Hepatocyte (in vitro differentiated cells): ENCODE results near the gene MASP1.

Experiments
- CTCF ChIP-seq: fragments of 200-600 bp; sonication (generic); IDR thresholded peaks from 2 replicates; pipeline ENCODE4 v1.5.1; 2016; ENCODE audit warnings: antibody characterized with exemption, mild to moderate bottlenecking; ENCODE audit not compliant: poor library complexity
- EZH2 ChIP-seq: fragments of 200-600 bp; sonication (generic); IDR thresholded peaks from 2 replicates; pipeline ENCODE4 v1.6.1; 2016; ENCODE audit warnings: antibody characterized with exemption, mild to moderate bottlenecking, borderline replicate concordance

- no peak for TF ChIP-seq EZH2
- TF ChIP-seq CTCF, result no peak
These were observed 31.6 kb upstream of the MASP1 start for GRCh38 chr3:187323091-187323490.
